K562 (cell line): ENCODE results near the gene GATB.

Source experiments
- CBX8 ChIP-seq: fragments of 200-600 bp; sonication (generic); IDR thresholded peaks from 2 replicates; pipeline ENCODE4 v1.6.1; 2012; ENCODE audit warnings: borderline replicate concordance, mixed run types, low read depth, mild to moderate bottlenecking, moderate library complexity, mixed read lengths, low read length, control low read depth, inconsistent platforms; ENCODE audit not compliant: poor library complexity, severe bottlenecking; ENCODE audit errors: extremely low read depth
- EZH2 ChIP-seq: IDR thresholded peaks from 2 replicates; pipeline ENCODE4 v1.6.1; 2012; ENCODE audit warnings: low read depth, mild to moderate bottlenecking, inconsistent platforms, low read length, borderline replicate concordance
- GATAD2B ChIP-seq: fragments of 450-650 bp; IDR thresholded peaks from 2 replicates; pipeline ENCODE4 v1.6.1; 2017; ENCODE audit warnings: mild to moderate bottlenecking, borderline replicate concordance
- MED1 ChIP-seq: sonication (generic); formaldehyde crosslinking; IDR thresholded peaks from 2 replicates; pipeline ENCODE4 v1.8.1; 2023; ENCODE audit warnings: missing genetic modification reagents, borderline replicate concordance
- NFRKB ChIP-seq: fragments of 450-650 bp; IDR thresholded peaks from 2 replicates; pipeline ENCODE4 v1.6.1; 2016; ENCODE audit warnings: low read depth
- NFYB ChIP-seq: IDR thresholded peaks from 2 replicates; pipeline ENCODE4 v1.6.1; 2011; ENCODE audit warnings: mild to moderate bottlenecking, moderate library complexity; ENCODE audit not compliant: insufficient read length; ENCODE audit errors: extremely low read depth
- SRF ChIP-seq, 2 experiments: fragments of 250-450, 450-650 bp in 1 of 2; sonication (Bioruptor Pico) in 1 of 2; sonication (generic) in 1 of 2; formaldehyde crosslinking; IDR thresholded peaks; 2 replicates each; pipeline versions ENCODE4 v1.5.0 to v1.5.1; 2020 to 2022; ENCODE audit warnings: mild to moderate bottlenecking in 1 of 2, missing genetic modification reagents in 1 of 2
- ZNF121 ChIP-seq: sonication (generic); formaldehyde crosslinking; conservative IDR thresholded peaks from 2 replicates; pipeline ENCODE4 v1.8.0; 2022; ENCODE audit warnings: missing genetic modification reagents
- TF ChIP-seq, protein P1 (sequence below), 3 experiments: IDR thresholded peaks in 2 of 3; conservative IDR thresholded peaks in 1 of 3; 2 replicates each; pipeline ENCODE4 v1.5.1; 2011 to 2012; ENCODE audit warnings: low read length in 3 of 3, mild to moderate bottlenecking in 3 of 3, control low read depth in 2 of 3, improper control_type of control experiment in 1 of 3, inconsistent platforms in 1 of 3, low read depth in 1 of 3, mixed read lengths in 1 of 3, moderate library complexity in 1 of 3; ENCODE audit not compliant: insufficient read depth in 2 of 3
- TF ChIP-seq, protein P2 (sequence below): fragments of 450-650 bp; formaldehyde crosslinking; IDR thresholded peaks from 2 replicates; pipeline ENCODE4 v1.4.0; 2020; ENCODE audit warnings: mild to moderate bottlenecking, mixed read lengths

DNA sequence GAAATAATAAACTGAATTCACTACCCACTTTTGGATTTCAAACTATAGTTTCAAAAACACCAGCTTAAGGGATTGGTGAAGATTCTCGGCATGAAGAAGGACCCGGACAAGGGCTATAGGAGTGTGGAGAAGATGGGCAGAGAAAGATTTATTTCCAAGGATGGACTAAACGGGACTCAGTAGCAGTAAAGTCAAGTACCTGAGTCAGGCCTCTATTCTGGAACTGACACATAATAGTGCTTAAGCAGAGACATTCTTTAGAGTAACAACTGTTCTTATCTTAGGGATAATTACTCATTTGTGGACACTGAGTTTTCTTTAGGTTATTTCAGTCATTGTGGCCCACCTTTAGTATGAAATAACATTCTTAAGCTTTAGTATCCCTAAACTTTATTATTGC, 134.6 kb downstream of the GATB start:
- no peak for TF ChIP-seq MED1 (CRISPR knock-in tag)
- no peak for TF ChIP-seq NFRKB
- TF ChIP-seq CBX8: no peak
- no peak for TF ChIP-seq GATAD2B
- TF ChIP-seq ZNF121 (CRISPR knock-in tag): no peak
- TF ChIP-seq, protein P1, sequence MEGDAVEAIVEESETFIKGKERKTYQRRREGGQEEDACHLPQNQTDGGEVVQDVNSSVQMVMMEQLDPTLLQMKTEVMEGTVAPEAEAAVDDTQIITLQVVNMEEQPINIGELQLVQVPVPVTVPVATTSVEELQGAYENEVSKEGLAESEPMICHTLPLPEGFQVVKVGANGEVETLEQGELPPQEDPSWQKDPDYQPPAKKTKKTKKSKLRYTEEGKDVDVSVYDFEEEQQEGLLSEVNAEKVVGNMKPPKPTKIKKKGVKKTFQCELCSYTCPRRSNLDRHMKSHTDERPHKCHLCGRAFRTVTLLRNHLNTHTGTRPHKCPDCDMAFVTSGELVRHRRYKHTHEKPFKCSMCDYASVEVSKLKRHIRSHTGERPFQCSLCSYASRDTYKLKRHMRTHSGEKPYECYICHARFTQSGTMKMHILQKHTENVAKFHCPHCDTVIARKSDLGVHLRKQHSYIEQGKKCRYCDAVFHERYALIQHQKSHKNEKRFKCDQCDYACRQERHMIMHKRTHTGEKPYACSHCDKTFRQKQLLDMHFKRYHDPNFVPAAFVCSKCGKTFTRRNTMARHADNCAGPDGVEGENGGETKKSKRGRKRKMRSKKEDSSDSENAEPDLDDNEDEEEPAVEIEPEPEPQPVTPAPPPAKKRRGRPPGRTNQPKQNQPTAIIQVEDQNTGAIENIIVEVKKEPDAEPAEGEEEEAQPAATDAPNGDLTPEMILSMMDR (IDR thresholded peaks at IDR 0.05 in 2 of 3, conservative IDR thresholded peaks at IDR 0.05 in 1 of 3; ENCODE audit: insufficient read depth in 2 of 3, low read depth in 1 of 3, low read length in 3 of 3): no peak
- TF ChIP-seq, protein P2, sequence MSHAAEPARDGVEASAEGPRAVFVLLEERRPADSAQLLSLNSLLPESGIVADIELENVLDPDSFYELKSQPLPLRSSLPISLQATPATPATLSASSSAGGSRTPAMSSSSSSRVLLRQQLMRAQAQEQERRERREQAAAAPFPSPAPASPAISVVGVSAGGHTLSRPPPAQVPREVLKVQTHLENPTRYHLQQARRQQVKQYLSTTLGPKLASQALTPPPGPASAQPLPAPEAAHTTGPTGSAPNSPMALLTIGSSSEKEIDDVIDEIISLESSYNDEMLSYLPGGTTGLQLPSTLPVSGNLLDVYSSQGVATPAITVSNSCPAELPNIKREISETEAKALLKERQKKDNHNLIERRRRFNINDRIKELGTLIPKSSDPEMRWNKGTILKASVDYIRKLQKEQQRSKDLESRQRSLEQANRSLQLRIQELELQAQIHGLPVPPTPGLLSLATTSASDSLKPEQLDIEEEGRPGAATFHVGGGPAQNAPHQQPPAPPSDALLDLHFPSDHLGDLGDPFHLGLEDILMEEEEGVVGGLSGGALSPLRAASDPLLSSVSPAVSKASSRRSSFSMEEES (CRISPR knock-in tag): no peak
- no peak for TF ChIP-seq SRF (CRISPR knock-in tag; IDR thresholded peaks at IDR 0.05)
- no peak for TF ChIP-seq NFYB
- no peak for TF ChIP-seq EZH2
